Measurements from ENCODE around the gene FAM20A. TPM values are rescaled to one million over a fixed set of nuclear protein-coding genes. Genes with fewer than 3 reads are reported as not detected.

The FAM20A gene
- not detected in 2 replicates for total RNA-seq

DNA sequence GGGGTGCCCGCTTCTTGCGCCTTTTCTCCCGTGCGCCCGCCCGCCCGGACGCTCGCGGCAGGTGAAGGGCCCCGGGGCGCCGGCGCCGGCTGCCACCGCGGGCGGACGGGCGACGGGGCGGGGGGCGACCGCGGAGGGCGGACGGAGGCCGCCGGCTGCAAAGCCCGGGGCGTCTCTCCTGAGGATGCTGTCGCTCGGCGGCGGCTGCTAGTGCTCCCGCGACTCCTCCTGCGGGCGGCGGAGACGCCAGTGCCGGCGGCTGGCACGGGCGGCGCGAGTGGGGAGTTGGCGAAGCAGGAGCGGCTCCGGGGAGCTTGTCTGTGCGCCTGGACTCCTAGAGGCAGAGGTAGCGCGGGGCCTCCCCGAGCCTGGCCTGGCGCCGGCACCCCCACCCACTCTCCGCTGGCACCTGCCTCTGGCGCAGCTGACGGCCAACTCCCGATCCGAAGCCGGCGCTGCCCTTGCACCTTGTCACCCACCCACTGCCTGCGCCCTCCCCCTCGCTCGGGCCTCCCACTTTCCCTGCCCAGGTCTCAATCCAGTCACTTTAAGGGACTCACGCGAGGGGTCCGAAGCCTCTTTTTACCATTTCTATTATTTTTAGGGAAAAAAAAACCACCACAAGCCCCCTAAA is at the start of gene FAM20A:
Gene FAM20A (minus strand): TSS at position 437 of the 634 bp plus-strand sequence. CDS start 701 bp downstream, outside the sequence.

GRCh38 chr17:68512247-68512959 is 88.8 kb downstream of the FAM20A start, which contains the start of gene PRKAR1A:
PRKAR1A (plus strand) TSS chr17:68512430; CDS start chr17:68515400, 2,970 bp downstream.

Other genes with a start within 250 kb of the FAM20A start
- 19.9 and 24.7 TPM in 2 replicates for gene WIPI1, start 143.9 kb downstream of the FAM20A start, total RNA-seq
- 141 and 199 TPM in 2 replicates for gene PRKAR1A, start 88.9 kb downstream of the FAM20A start, total RNA-seq

Measured in airway epithelial cell (primary cell).